Sigmoid colon (tissue), 7 donors: ENCODE measurements around the gene FOXP1. TPM values are rescaled to one million over a fixed set of nuclear protein-coding genes. Genes with fewer than 3 reads are reported as not detected.

ENCODE experiments used
- DNase-seq: peaks from one replicate; pipeline ENCODE4 v3.0.0-alpha.2; 2019
- H3K27ac ChIP-seq, 4 donors: fragments of 200-600 bp; sonication (generic); one replicate each; pipeline ENCODE4 v1.5.1; 2016 to 2019; ENCODE audit warnings: mild to moderate bottlenecking in 1 of 4
- H3K27me3 ChIP-seq, 3 donors: fragments of 200-600 bp; sonication (generic); one replicate each; pipeline ENCODE4 v1.5.1; 2019; ENCODE audit warnings: mild to moderate bottlenecking in 1 of 3
- H3K36me3 ChIP-seq, 4 donors: fragments of 200-600 bp; sonication (generic); one replicate each; pipeline ENCODE4 v1.5.1; 2016 to 2019
- H3K4me1 ChIP-seq, 4 donors: fragments of 200-600 bp; sonication (generic); one replicate each; pipeline ENCODE4 v1.5.1; 2017 to 2019
- H3K4me3 ChIP-seq, 4 donors: fragments of 200-600 bp; sonication (generic); one replicate each; pipeline ENCODE4 v1.5.1; 2017 to 2019; ENCODE audit warnings: mild to moderate bottlenecking in 2 of 4, moderate library complexity in 1 of 4
- H3K9me3 ChIP-seq, 4 donors: fragments of 200-600 bp in 3 of 4; sonication (generic) in 3 of 4; one replicate each; pipeline versions ENCODE4 v1.5.1 to v1.6.1; 2013 to 2019
- EP300 ChIP-seq, 4 donors: sonication (generic); formaldehyde crosslinking; IDR thresholded peaks; one replicate each; pipeline ENCODE4 v1.6.1; 2017; ENCODE audit warnings: antibody characterized with exemption in 4 of 4
- POLR2A ChIP-seq, 2 donors: fragments of 450-650 bp; IDR thresholded peaks; one replicate each; pipeline ENCODE4 v1.6.1; 2016; ENCODE audit warnings: antibody characterized with exemption in 2 of 2, mild to moderate bottlenecking in 2 of 2, moderate library complexity in 2 of 2
- POLR2AphosphoS5 ChIP-seq, 4 donors: sonication (generic); formaldehyde crosslinking; IDR thresholded peaks; one replicate each; pipeline ENCODE4 v1.6.1; 2017; ENCODE audit warnings: antibody characterized with exemption in 4 of 4
- WGBS, 2 donors: extraction: QIAGEN DNeasy Blood & Tissue Kit; methylation state at CpG; one replicate each; pipeline ENCODE4 v1.1.7; 2013; 5-methylcytosine and 5-hydroxymethylcytosine counted together
- intact Hi-C: fragments of 100-400 bp; cut with DNase I; formaldehyde crosslinking; loops from one replicate; pipeline ENCODE4 v1.15.1; 2023
- polyA plus RNA-seq, 3 donors: library from polyadenylated mRNA; stranded (reverse); fragments of 200-250 nt; gene quantifications; one replicate each; pipeline ENCODE4 v1.2.3, GENCODE V29; 2013
- total RNA-seq, 4 donors: library from RNA; depleted of rRNA; stranded (reverse); fragments of >200 nt; gene quantifications; one replicate each; pipeline ENCODE4 v1.1.0, GENCODE V29; 2016
- TF ChIP-seq, protein P1 (sequence below), 4 experiments: fragments of 450-650 bp in 3 of 4; fragments of 200-600 bp in 1 of 4; IDR thresholded peaks; one replicate each; pipeline ENCODE4 v1.5.1; 2016 to 2019; ENCODE audit warnings: antibody characterized with exemption in 4 of 4, mild to moderate bottlenecking in 3 of 4, moderate library complexity in 2 of 4
- donor health status: healthy with polysubstance abuse.
- donor health status: Bipolar disorder and iron deficiency.
- donor health status: healthy.

The FOXP1 gene
- total and polyA plus RNA-seq, 7 donors, result 13.8 to 232 (median 139) TPM

DNA sequence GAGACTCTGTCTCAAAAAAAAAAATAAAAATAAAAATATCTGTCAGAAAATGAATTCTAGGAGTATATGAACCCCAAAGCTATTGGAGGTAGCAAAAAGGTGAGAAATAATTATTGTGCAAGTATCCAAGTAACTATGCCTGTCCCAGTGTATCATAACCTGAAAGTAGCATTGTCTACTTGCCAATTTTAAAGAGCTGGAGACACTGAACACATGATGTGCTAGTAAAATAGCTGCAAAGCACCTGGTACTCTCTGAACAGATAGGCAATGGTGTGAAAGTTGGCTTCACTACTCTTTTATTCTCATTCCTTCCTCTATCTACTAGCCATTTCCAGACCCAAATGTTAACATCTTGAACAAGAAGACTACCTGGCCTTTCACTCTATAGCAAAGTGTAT lies 208.9 kb downstream of the FOXP1 start:
- no peak for DNase-seq
- intact Hi-C loops, result no loop called here
- no peak for TF ChIP-seq POLR2AphosphoS5 (IDR thresholded peaks at IDR 0.05)
- TF ChIP-seq EP300 (IDR thresholded peaks at IDR 0.05), result no peak
- no peak for TF ChIP-seq POLR2A (IDR thresholded peaks at IDR 0.05)
- TF ChIP-seq, protein P1, sequence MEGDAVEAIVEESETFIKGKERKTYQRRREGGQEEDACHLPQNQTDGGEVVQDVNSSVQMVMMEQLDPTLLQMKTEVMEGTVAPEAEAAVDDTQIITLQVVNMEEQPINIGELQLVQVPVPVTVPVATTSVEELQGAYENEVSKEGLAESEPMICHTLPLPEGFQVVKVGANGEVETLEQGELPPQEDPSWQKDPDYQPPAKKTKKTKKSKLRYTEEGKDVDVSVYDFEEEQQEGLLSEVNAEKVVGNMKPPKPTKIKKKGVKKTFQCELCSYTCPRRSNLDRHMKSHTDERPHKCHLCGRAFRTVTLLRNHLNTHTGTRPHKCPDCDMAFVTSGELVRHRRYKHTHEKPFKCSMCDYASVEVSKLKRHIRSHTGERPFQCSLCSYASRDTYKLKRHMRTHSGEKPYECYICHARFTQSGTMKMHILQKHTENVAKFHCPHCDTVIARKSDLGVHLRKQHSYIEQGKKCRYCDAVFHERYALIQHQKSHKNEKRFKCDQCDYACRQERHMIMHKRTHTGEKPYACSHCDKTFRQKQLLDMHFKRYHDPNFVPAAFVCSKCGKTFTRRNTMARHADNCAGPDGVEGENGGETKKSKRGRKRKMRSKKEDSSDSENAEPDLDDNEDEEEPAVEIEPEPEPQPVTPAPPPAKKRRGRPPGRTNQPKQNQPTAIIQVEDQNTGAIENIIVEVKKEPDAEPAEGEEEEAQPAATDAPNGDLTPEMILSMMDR (IDR thresholded peaks at IDR 0.05), result no peak
- no peaks in the 10 kb centered on the region for H3K36me3 ChIP-seq
- no peaks in the 10 kb centered on the region for H3K9me3 ChIP-seq
- H3K4me1 ChIP-seq, result peaks cover 0 to 23% (median 15%) of the 10 kb centered on the region in 4 donors
- H3K27ac ChIP-seq, result no peak overlapping the region
- no peaks in the 10 kb centered on the region for H3K27me3 ChIP-seq
- no peak overlapping the region for H3K4me3 ChIP-seq

- H3K27ac ChIP-seq, result no peak overlapping the region
- H3K9me3 ChIP-seq, result no peaks in the 10 kb centered on the region
- H3K36me3 ChIP-seq, result no peaks in the 10 kb centered on the region
- no peak for DNase-seq
- no peak overlapping the region for H3K4me3 ChIP-seq
- intact Hi-C loops, result no loop called here
- peaks cover 0 to 25% (median 16%) of the 10 kb centered on the region in 4 donors for H3K4me1 ChIP-seq
- TF ChIP-seq POLR2A (IDR thresholded peaks at IDR 0.05) (no peak), EP300 (IDR thresholded peaks at IDR 0.05) (no peak), POLR2AphosphoS5 (IDR thresholded peaks at IDR 0.05) (no peak)
- TF ChIP-seq, protein P1 (IDR thresholded peaks at IDR 0.05), result no peak
- H3K27me3 ChIP-seq, result no peaks in the 10 kb centered on the region
- 68 to 92% methylated on average over 6 of the region's 6 CpGs for WGBS, 2 donors
Measured at GRCh38 chr3:71372911-71373637, 210.5 kb downstream of the FOXP1 start.

DNA sequence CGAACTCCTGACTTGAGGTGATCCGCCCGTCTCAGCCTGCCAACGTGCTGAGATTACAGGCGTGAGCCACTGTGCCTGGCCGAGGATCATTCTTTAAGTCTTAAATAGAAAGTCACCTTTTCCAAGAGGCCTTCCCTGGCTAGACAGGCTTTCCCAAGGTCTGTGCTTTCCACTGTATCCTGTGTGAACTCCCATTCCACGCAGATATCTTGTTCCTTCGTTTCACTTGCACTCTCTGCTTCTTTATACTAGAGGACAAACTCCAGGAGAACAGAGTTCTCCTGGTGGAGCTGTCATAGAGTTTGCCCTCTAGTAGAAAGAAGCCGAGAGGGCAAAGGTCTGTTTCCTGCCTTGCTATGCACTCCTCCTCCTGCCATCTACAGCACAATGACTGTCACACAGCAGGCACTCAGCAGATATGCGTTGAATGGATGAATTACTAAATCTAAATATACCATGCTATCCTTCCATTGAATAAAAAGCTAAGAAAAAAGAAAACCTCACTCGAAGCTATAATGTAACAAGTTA lies 211.2 kb downstream of the FOXP1 start:
- Histone ChIP-seq H3K27me3 (no peaks in the 10 kb centered on the region), H3K9me3 (no peaks in the 10 kb centered on the region), H3K4me3 (no peak overlapping the region), H3K4me1 (peaks cover 0 to 28% (median 17%) of the 10 kb centered on the region in 4 donors), H3K36me3 (no peaks in the 10 kb centered on the region), H3K27ac (no peak overlapping the region)
- intact Hi-C loops, result no loop called here
- TF ChIP-seq EP300 (IDR thresholded peaks at IDR 0.05) (no peak), POLR2A (IDR thresholded peaks at IDR 0.05) (no peak), POLR2AphosphoS5 (IDR thresholded peaks at IDR 0.05) (no peak)
- TF ChIP-seq, protein P1 (IDR thresholded peaks at IDR 0.05), result no peak
- WGBS, 2 donors, result 83 to 89% methylated on average over 11 of the region's 11 CpGs
- no peak for DNase-seq

DNA sequence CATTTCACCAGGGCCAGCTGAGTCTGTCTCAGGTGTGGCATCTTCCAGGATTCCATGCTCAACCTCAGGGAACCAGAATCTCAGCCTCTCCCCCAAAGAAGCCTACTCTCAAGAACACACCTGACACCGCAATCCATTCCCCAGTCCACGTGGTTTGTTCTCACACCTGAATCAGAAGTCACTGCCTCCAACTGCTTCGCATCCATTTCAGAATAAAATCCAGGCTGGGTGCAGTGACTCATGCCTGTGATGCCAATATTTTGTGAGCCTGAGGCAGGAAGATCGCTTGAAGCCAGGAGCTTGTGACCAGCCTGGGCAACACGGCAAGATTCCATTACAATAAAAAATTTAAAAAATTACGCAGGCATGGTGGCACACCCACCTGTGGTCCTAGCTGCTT lies 212.2 kb downstream of the FOXP1 start:
- peaks cover 0 to 34% (median 19%) of the 10 kb centered on the region in 4 donors for H3K4me1 ChIP-seq
- no peaks in the 10 kb centered on the region for H3K9me3 ChIP-seq
- intact Hi-C loops, result no loop called here
- 95% methylated on average over 6 of the region's 6 CpGs for WGBS, 2 donors
- no peak overlapping the region for H3K27ac ChIP-seq
- no peaks in the 10 kb centered on the region for H3K27me3 ChIP-seq
- no peak overlapping the region for H3K4me3 ChIP-seq
- TF ChIP-seq POLR2AphosphoS5 (IDR thresholded peaks at IDR 0.05) (no peak), EP300 (IDR thresholded peaks at IDR 0.05) (no peak), POLR2A (IDR thresholded peaks at IDR 0.05) (no peak)
- TF ChIP-seq, protein P1 (IDR thresholded peaks at IDR 0.05), result no peak
- DNase-seq, result no peak
- H3K36me3 ChIP-seq, result no peaks in the 10 kb centered on the region
